ENCODE results near the gene PLEKHA4.
"Not testable (repeated sequence)": the region's sequence is repeated elsewhere in the genome, so short reads cannot be mapped to it uniquely, and the experiment has no call there.

The PLEKHA4 gene

GRCh38 chr19:48868114-48868886 is at the start of gene PLEKHA4:
TSS of gene PLEKHA4 (minus strand) at chr19:48868617. CDS start at chr19:48867620, 997 bp downstream.
- no peak for DNase-seq

GRCh38 chr19:48918071-48918470 is 49.7 kb upstream of the PLEKHA4 start:
- DNase-seq: no peak

GRCh38 chr19:48915757-48916156 is 47.3 kb upstream of the PLEKHA4 start:
- DNase-seq: no peak

- no peak for DNase-seq
Measured at GRCh38 chr19:48914181-48914580, 45.8 kb upstream of the PLEKHA4 start.

- DNase-seq: no peak
Measured at GRCh38 chr19:48913114-48913889, 44.9 kb upstream of the PLEKHA4 start.

GRCh38 chr19:48910803-48911202 is 42.4 kb upstream of the PLEKHA4 start:
- DNase-seq: no peak

GRCh38 chr19:48909424-48910077 is 41.1 kb upstream of the PLEKHA4 start:
- DNase-seq: not testable (repeated sequence)

GRCh38 chr19:48907671-48908070 is 39.3 kb upstream of the PLEKHA4 start:
- DNase-seq: no peak

GRCh38 chr19:48906324-48906723 is 37.9 kb upstream of the PLEKHA4 start:
- DNase-seq: no peak

GRCh38 chr19:48905664-48906063 is 37.2 kb upstream of the PLEKHA4 start:
- no peak for DNase-seq

GRCh38 chr19:48903788-48904187 is 35.4 kb upstream of the PLEKHA4 start:
- DNase-seq: not testable (repeated sequence)

- not testable (repeated sequence) for DNase-seq
Measured at GRCh38 chr19:48902291-48902690, 33.9 kb upstream of the PLEKHA4 start.

- no peak for DNase-seq
Measured at GRCh38 chr19:48900477-48901406, 32.3 kb upstream of the PLEKHA4 start.

GRCh38 chr19:48899781-48900476 is 31.5 kb upstream of the PLEKHA4 start, which contains the start of gene NUCB1:
TSS of gene NUCB1 (plus strand) at chr19:48900312. CDS start at chr19:48900797, 485 bp downstream.
- peak; percentile 95 for DNase-seq

GRCh38 chr19:48899386-48899749 is 31.0 kb upstream of the PLEKHA4 start:
- DNase-seq: not testable (repeated sequence)

- no peak for DNase-seq
Measured at GRCh38 chr19:48897181-48897580, 28.8 kb upstream of the PLEKHA4 start.

GRCh38 chr19:48896191-48896720 is 27.8 kb upstream of the PLEKHA4 start:
- DNase-seq: no peak

GRCh38 chr19:48895226-48895625 is 26.8 kb upstream of the PLEKHA4 start:
- DNase-seq: no peak

GRCh38 chr19:48890551-48890950 is 22.1 kb upstream of the PLEKHA4 start:
- DNase-seq: no peak

- not testable (repeated sequence) for DNase-seq
Measured at GRCh38 chr19:48889496-48889895, 21.1 kb upstream of the PLEKHA4 start.

- no peak for DNase-seq
Measured at GRCh38 chr19:48887861-48888612, 19.6 kb upstream of the PLEKHA4 start.

Measured in T1000 (cell line).